Ovary (tissue), 3 donors: ENCODE measurements around the gene CD247.

Experiments
- EP300 ChIP-seq: sonication (generic); formaldehyde crosslinking; IDR thresholded peaks from one replicate; pipeline ENCODE4 v1.6.1; 2017; ENCODE audit warnings: antibody characterized with exemption
- TF ChIP-seq, protein P1 (sequence below), 3 donors: fragments of 450-650 bp in 2 of 3; fragments of 200-600 bp in 1 of 3; IDR thresholded peaks; one replicate each; pipeline versions ENCODE4 v1.5.1 to v1.8.0; 2016 to 2022; ENCODE audit warnings: antibody characterized with exemption in 3 of 3, mild to moderate bottlenecking in 1 of 3
- donor health status: DM: no; HTN: no; CAD: no.

DNA sequence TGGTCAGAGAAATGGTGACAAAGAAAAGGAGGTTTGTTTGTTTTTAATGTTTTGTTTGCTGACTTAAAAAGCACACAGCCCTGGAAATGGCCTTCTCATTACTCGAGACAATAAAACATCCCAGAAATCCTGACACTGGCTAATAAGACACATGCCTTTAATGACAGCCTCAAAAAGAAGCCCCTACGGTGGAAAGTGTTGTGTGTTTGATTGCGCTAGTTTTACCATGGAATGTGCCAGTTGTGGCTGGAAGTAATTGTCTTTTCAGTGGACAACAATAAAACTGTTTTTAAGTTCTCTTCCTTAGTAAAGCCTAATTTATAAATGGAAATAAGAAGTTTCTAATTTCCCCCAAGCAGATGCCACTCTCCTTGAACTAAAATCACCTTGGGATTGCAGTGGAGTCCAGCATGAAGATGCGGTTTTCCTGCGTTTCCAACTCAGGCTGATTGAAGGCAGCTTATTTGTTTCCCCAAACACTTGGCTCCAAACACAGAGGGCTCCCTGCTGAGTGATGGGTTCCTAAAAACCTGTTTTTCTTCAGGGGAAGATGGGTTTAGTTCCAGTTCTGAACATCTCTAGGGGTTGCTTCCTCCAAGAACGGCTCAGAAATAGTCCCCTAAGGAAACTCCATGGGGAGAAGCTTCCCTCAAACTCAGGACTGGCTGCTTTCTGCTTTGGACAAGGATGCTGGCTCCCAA lies 54.3 kb downstream of the CD247 start:
- TF ChIP-seq, protein P1, sequence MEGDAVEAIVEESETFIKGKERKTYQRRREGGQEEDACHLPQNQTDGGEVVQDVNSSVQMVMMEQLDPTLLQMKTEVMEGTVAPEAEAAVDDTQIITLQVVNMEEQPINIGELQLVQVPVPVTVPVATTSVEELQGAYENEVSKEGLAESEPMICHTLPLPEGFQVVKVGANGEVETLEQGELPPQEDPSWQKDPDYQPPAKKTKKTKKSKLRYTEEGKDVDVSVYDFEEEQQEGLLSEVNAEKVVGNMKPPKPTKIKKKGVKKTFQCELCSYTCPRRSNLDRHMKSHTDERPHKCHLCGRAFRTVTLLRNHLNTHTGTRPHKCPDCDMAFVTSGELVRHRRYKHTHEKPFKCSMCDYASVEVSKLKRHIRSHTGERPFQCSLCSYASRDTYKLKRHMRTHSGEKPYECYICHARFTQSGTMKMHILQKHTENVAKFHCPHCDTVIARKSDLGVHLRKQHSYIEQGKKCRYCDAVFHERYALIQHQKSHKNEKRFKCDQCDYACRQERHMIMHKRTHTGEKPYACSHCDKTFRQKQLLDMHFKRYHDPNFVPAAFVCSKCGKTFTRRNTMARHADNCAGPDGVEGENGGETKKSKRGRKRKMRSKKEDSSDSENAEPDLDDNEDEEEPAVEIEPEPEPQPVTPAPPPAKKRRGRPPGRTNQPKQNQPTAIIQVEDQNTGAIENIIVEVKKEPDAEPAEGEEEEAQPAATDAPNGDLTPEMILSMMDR (IDR thresholded peaks at IDR 0.05) = no peak
- TF ChIP-seq EP300 = no peak
